Measurements from ENCODE around the gene STMP1.
A peak's percentile ranks its signal among the peaks of the same experiment; 100 is the strongest.

Gene STMP1

GRCh38 chr7:135704074-135704473, 41.8 kb downstream of the STMP1 start:
- DNase-seq: no peak

GRCh38 chr7:135704698-135705097, 42.4 kb downstream of the STMP1 start:
- DNase-seq: no peak

- DNase-seq: no peak
Observed at GRCh38 chr7:135706038-135706742, 43.9 kb downstream of the STMP1 start.

- no peak for DNase-seq
Observed at GRCh38 chr7:135706858-135707569, 44.7 kb downstream of the STMP1 start.

- DNase-seq: no peak
Observed at GRCh38 chr7:135707570-135707966, 45.3 kb downstream of the STMP1 start.

GRCh38 chr7:135708041-135708440, 45.7 kb downstream of the STMP1 start:
- no peak for DNase-seq

- DNase-seq: no peak
Observed at GRCh38 chr7:135709508-135709907, 47.2 kb downstream of the STMP1 start.

- DNase-seq: peak; percentile 37
Observed at GRCh38 chr7:135710417-135711138, 48.3 kb downstream of the STMP1 start.

GRCh38 chr7:135711139-135711469, 48.8 kb downstream of the STMP1 start:
- no peak for DNase-seq

GRCh38 chr7:135712182-135712782, 50.0 kb downstream of the STMP1 start:
- no peak for DNase-seq

GRCh38 chr7:135712796-135713195, 50.5 kb downstream of the STMP1 start:
- no peak for DNase-seq

- no peak for DNase-seq
Observed at GRCh38 chr7:135713836-135714470, 51.6 kb downstream of the STMP1 start.

GRCh38 chr7:135714534-135715009, 52.3 kb downstream of the STMP1 start:
- no peak for DNase-seq

- no peak for DNase-seq
Observed at GRCh38 chr7:135715055-135715522, 52.8 kb downstream of the STMP1 start.

GRCh38 chr7:135715673-135716072, 53.4 kb downstream of the STMP1 start:
- no peak for DNase-seq

GRCh38 chr7:135716677-135717238, 54.4 kb downstream of the STMP1 start:
- DNase-seq: no peak

GRCh38 chr7:135717693-135718092, 55.4 kb downstream of the STMP1 start:
- DNase-seq: no peak

GRCh38 chr7:135718219-135718618, 55.9 kb downstream of the STMP1 start:
- no peak for DNase-seq

- DNase-seq: no peak
Observed at GRCh38 chr7:135718794-135719437, 56.6 kb downstream of the STMP1 start.

GRCh38 chr7:135719688-135720087, 57.4 kb downstream of the STMP1 start:
- no peak for DNase-seq

- no peak for DNase-seq
Observed at GRCh38 chr7:135721198-135721820, 59.0 kb downstream of the STMP1 start.

Measured in suppressor macrophage treated with lipopolysaccharide for 4 hours (primary cell).